Aorta (tissue), 5 donors: Measurements from ENCODE around the gene NEMP2. TPM values are rescaled to one million over a fixed set of nuclear protein-coding genes. Genes with fewer than 3 reads are reported as not detected.
A peak's percentile ranks its signal among the peaks of the same experiment; 100 is the strongest.

ENCODE experiments used
- ATAC-seq: fragments of 200-7000 bp; cut with Tn5 transposase; one replicate; pipeline ENCODE4 v1.9.1; 2022; ENCODE audit warnings: moderate library complexity; ENCODE audit not compliant: low FRiP score
- DNase-seq, 2 donors: peaks; one replicate each; pipeline ENCODE4 v3.0.0-alpha.2; 2020
- H3K27ac ChIP-seq, 2 donors: one replicate each; pipeline ENCODE4 v1.5.1; 2013; ENCODE audit warnings: low read length in 2 of 2, mild to moderate bottlenecking in 2 of 2, moderate library complexity in 2 of 2, control low read depth in 1 of 2, inconsistent platforms in 1 of 2, low read depth in 1 of 2
- H3K27me3 ChIP-seq, 2 donors: one replicate each; pipeline ENCODE4 v1.6.1; 2013; ENCODE audit warnings: control low read depth in 1 of 2, low read length in 1 of 2, mild to moderate bottlenecking in 1 of 2, moderate library complexity in 1 of 2; ENCODE audit not compliant: insufficient read depth in 2 of 2, control insufficient read depth in 1 of 2
- H3K36me3 ChIP-seq, 2 donors: one replicate each; pipeline ENCODE4 v1.6.1; 2013; ENCODE audit warnings: control low read depth in 1 of 2, low read length in 1 of 2, mild to moderate bottlenecking in 1 of 2; ENCODE audit not compliant: insufficient read depth in 2 of 2, control insufficient read depth in 1 of 2
- H3K4me1 ChIP-seq, 2 donors: one replicate each; pipeline ENCODE4 v1.6.1; 2013; ENCODE audit warnings: low read length in 2 of 2, control low read depth in 1 of 2, mild to moderate bottlenecking in 1 of 2, moderate library complexity in 1 of 2; ENCODE audit not compliant: insufficient read depth in 2 of 2, control insufficient read depth in 1 of 2
- H3K4me3 ChIP-seq, 2 donors: one replicate each; pipeline ENCODE4 v1.5.1; 2013; ENCODE audit warnings: low read length in 2 of 2, control low read depth in 1 of 2, mild to moderate bottlenecking in 1 of 2
- H3K9me3 ChIP-seq: one replicate; pipeline ENCODE4 v1.6.1; 2013; ENCODE audit warnings: mild to moderate bottlenecking, low read length; ENCODE audit not compliant: control insufficient read depth
- WGBS, 2 donors: extraction: QIAGEN DNeasy Blood & Tissue Kit; methylation state at CpG; one replicate each; pipeline ENCODE4 v1.1.7; 2013; 5-methylcytosine and 5-hydroxymethylcytosine counted together
- intact Hi-C, 2 donors: fragments of 100-400 bp; cut with DNase I; formaldehyde crosslinking; loops; one replicate each; pipeline versions ENCODE4 v1.14.2 to v1.15.0; 2022
- polyA plus RNA-seq, 2 donors: library from polyadenylated mRNA; stranded (reverse); fragments of 200-250 nt; gene quantifications; one replicate each; pipeline ENCODE4 v1.2.3, GENCODE V29; 2013
- total RNA-seq, 2 donors: library from RNA; stranded (reverse); fragmentation: NEBNext Ultra II Directional; extraction: Animal tissue kit (Norgen Biotek cat#: 25700); gene quantifications; one replicate each; pipeline ENCODE4 v1.2.1, GENCODE V29; 2021
- donor health status: healthy with polysubstance abuse.
- donor health status: Bipolar disorder and iron deficiency.
- donor health status: DM: no; HTN: no; CAD: no.
- donor health status: DM: no; HTN: no; CAD: no.
- donor health status: DM: yes; HTN: yes; CAD: no.

NEMP2 gene
- total and polyA plus RNA-seq, 4 donors = 0.88 to 8.6 (median 5.5) TPM

GRCh38 chr2:190578158-190579057 lies 43.9 kb upstream of the NEMP2 start:
- no peak overlapping the region for H3K27ac ChIP-seq
- H3K4me1 ChIP-seq = no peaks in the 10 kb centered on the region
- H3K27me3 ChIP-seq = no peaks in the 10 kb centered on the region
- H3K9me3 ChIP-seq = no peaks in the 10 kb centered on the region
- no peak overlapping the region for H3K4me3 ChIP-seq
- ATAC-seq = peak; percentile 56
- H3K36me3 ChIP-seq = no peaks in the 10 kb centered on the region
- no peak for DNase-seq
- 2 to 5% methylated on average over 6 of the region's 6 CpGs for WGBS, 2 donors
- intact Hi-C loops = no loop called here

- DNase-seq (no peak), ATAC-seq (no peak)
- H3K4me3 ChIP-seq = no peak overlapping the region
- whole genome bisulfite sequencing, 2 donors = 72 to 75% methylated on average over 6 of the region's 6 CpGs
- no peaks in the 10 kb centered on the region for H3K36me3 ChIP-seq
- H3K27ac ChIP-seq = no peak overlapping the region
- H3K4me1 ChIP-seq = no peaks in the 10 kb centered on the region
- H3K9me3 ChIP-seq = no peaks in the 10 kb centered on the region
- no peaks in the 10 kb centered on the region for H3K27me3 ChIP-seq
- intact Hi-C loops = no loop called here
Observed at GRCh38 chr2:190576573-190576972, 42.1 kb upstream of the NEMP2 start.

GRCh38 chr2:190575263-190575662 lies 40.7 kb upstream of the NEMP2 start:
- no peaks in the 10 kb centered on the region for H3K4me1 ChIP-seq
- ATAC-seq (no peak), DNase-seq (no peak)
- 92 to 100% methylated on average over 1 of the region's 1 CpG for WGBS, 2 donors
- H3K4me3 ChIP-seq = no peak overlapping the region
- no peaks in the 10 kb centered on the region for H3K9me3 ChIP-seq
- intact Hi-C loops = no loop called here
- H3K27me3 ChIP-seq = no peaks in the 10 kb centered on the region
- H3K27ac ChIP-seq = no peak overlapping the region
- H3K36me3 ChIP-seq = no peaks in the 10 kb centered on the region

GRCh38 chr2:190574169-190574568 lies 39.6 kb upstream of the NEMP2 start:
- Histone ChIP-seq H3K4me3 (no peak overlapping the region), H3K27ac (no peak overlapping the region), H3K9me3 (no peaks in the 10 kb centered on the region), H3K36me3 (no peaks in the 10 kb centered on the region), H3K27me3 (no peaks in the 10 kb centered on the region), H3K4me1 (no peaks in the 10 kb centered on the region)
- DNase-seq (no peak), ATAC-seq (no peak)
- intact Hi-C loops = no loop called here

- intact Hi-C loops = no loop called here
- Histone ChIP-seq H3K27ac (no peak overlapping the region), H3K4me3 (no peak overlapping the region), H3K9me3 (no peaks in the 10 kb centered on the region), H3K36me3 (no peaks in the 10 kb centered on the region), H3K27me3 (no peaks in the 10 kb centered on the region), H3K4me1 (no peaks in the 10 kb centered on the region)
- DNase-seq (no peak), ATAC-seq (no peak)
Observed at GRCh38 chr2:190572246-190572645, 37.7 kb upstream of the NEMP2 start.

GRCh38 chr2:190571686-190572085 lies 37.2 kb upstream of the NEMP2 start:
- ATAC-seq = no peak
- Histone ChIP-seq H3K4me1 (no peaks in the 10 kb centered on the region), H3K27ac (no peak overlapping the region), H3K9me3 (no peaks in the 10 kb centered on the region), H3K36me3 (no peaks in the 10 kb centered on the region), H3K27me3 (no peaks in the 10 kb centered on the region), H3K4me3 (no peak overlapping the region)
- intact Hi-C loops = no loop called here
- DNase-seq = no peak

- no peaks in the 10 kb centered on the region for H3K9me3 ChIP-seq
- no peaks in the 10 kb centered on the region for H3K4me1 ChIP-seq
- DNase-seq (no peak), ATAC-seq (no peak)
- H3K4me3 ChIP-seq = no peak overlapping the region
- intact Hi-C loops = no loop called here
- no peaks in the 10 kb centered on the region for H3K36me3 ChIP-seq
- no peaks in the 10 kb centered on the region for H3K27me3 ChIP-seq
- 20 to 50% methylated on average over 1 of the region's 1 CpG for WGBS, 2 donors
- H3K27ac ChIP-seq = no peak overlapping the region
Observed at GRCh38 chr2:190570871-190571270, 36.3 kb upstream of the NEMP2 start.

GRCh38 chr2:190569994-190570755 lies 35.7 kb upstream of the NEMP2 start:
- Histone ChIP-seq H3K4me3 (no peak overlapping the region), H3K36me3 (no peaks in the 10 kb centered on the region), H3K4me1 (no peaks in the 10 kb centered on the region), H3K9me3 (no peaks in the 10 kb centered on the region), H3K27me3 (no peaks in the 10 kb centered on the region), H3K27ac (no peak overlapping the region)
- DNase-seq (no peak), ATAC-seq (no peak)
- WGBS, 2 donors = 78 to 84% methylated on average over 2 of the region's 2 CpGs
- intact Hi-C loops = no loop called here

GRCh38 chr2:190564838-190565237 lies 30.3 kb upstream of the NEMP2 start:
- H3K36me3 ChIP-seq = no peaks in the 10 kb centered on the region
- ATAC-seq (no peak), DNase-seq (no peak)
- no peaks in the 10 kb centered on the region for H3K4me1 ChIP-seq
- H3K27me3 ChIP-seq = no peaks in the 10 kb centered on the region
- WGBS, 2 donors = 85 to 92% methylated on average over 2 of the region's 2 CpGs
- H3K9me3 ChIP-seq = no peaks in the 10 kb centered on the region
- no peak overlapping the region for H3K4me3 ChIP-seq
- no peak overlapping the region for H3K27ac ChIP-seq
- intact Hi-C loops = no loop called here
